GM10266 (cell line): Measurements from ENCODE around the gene ASB7.

ENCODE experiments used
- DNase-seq: peaks from one replicate; pipeline ENCODE4 v3.0.0; 2012; ENCODE audit errors: extremely low spot score
- TF ChIP-seq, protein P1 (sequence below): IDR thresholded peaks from 2 replicates; pipeline ENCODE4 v1.5.1; 2012; ENCODE audit warnings: mild to moderate bottlenecking, low read depth; ENCODE audit not compliant: control insufficient read depth, insufficient read depth; ENCODE audit errors: missing control alignments

ASB7 gene

DNA sequence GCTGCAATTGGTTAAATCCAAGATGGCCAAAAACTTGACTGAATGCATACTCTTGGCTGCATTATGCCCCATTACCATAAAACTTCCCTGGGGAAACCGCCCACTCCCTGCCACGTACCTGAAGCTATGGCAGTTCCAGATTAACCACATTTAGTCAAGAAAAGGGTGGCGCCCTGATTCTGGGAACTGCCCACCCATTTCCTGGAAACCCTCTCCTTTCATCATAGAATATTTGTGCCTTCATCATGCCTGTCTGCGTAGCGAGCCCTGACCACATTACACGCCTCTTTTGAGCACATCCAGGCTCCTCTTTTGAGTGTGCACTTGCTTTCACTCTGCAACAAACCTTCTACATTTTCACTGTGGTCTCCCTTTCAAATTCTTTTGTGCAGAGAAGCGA, 5.6 kb upstream of the ASB7 start:
- TF ChIP-seq, protein P1, sequence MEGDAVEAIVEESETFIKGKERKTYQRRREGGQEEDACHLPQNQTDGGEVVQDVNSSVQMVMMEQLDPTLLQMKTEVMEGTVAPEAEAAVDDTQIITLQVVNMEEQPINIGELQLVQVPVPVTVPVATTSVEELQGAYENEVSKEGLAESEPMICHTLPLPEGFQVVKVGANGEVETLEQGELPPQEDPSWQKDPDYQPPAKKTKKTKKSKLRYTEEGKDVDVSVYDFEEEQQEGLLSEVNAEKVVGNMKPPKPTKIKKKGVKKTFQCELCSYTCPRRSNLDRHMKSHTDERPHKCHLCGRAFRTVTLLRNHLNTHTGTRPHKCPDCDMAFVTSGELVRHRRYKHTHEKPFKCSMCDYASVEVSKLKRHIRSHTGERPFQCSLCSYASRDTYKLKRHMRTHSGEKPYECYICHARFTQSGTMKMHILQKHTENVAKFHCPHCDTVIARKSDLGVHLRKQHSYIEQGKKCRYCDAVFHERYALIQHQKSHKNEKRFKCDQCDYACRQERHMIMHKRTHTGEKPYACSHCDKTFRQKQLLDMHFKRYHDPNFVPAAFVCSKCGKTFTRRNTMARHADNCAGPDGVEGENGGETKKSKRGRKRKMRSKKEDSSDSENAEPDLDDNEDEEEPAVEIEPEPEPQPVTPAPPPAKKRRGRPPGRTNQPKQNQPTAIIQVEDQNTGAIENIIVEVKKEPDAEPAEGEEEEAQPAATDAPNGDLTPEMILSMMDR = no peak
- DNase-seq = peak; percentile 47

DNA sequence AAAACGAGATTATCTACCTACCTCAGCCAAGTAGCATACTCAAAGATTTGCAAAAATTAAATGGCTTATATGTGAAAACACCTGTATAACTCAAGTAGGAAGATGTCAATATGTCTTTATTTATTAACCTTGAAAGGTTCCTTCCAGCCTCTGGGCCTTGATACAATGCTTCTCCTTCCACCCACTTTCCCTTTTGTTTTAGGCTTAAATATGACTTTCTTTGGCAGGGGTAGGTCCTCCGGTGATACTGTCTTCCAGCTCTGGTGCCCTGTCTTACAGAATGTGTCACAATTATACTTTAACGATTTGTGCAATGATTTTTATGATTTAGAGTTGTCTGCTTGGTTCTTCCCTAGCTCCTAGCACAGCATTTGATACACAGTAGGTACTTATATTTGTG, 4.5 kb upstream of the ASB7 start:
- DNase-seq = no peak
- TF ChIP-seq, protein P1 = no peak

GRCh38 chr15:100598655-100599054, 3.7 kb upstream of the ASB7 start:
- DNase-seq = no peak
- TF ChIP-seq, protein P1 = no peak

DNA sequence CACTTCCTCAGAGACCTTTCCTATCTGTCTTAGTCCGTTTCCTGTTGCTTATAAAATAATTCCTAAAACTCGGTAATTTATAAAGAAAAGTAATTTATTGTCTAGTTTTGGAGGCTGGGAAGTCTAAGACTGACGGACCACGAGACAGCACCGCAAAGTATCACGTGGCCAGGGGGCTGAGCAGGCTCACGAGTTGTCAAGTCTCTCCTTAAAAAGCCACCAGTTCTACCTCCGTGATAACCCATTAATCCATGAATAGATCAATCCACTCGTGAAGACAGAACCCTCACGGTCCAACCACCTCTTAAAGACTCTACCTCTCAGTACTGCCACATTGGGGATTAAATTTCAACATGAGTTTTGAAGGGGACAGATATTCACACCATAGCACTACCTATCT, 1.2 kb upstream of the ASB7 start:
- TF ChIP-seq, protein P1 = no peak
- DNase-seq = no peak

DNA sequence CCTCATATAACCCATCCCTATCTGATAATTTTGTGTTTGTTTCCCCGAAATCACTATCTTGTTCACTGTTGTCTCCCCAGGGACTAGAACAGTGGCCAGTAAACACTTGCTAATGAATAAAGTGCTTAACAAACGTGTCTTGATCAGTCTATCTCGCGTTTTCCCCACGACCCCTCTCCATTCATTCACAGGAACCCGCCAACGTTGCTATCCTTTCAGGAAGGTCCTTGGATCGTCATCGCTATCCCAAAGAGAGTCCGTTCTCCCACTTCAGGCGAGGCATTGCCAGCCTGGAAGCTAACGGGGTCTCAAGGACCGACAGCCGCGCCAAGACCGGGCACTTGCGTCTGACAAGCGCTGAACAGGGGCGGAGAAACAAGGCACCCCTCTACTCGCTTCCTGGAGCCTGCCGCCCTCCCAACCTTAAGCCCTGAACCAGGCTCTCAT, 749 bp upstream of the ASB7 start:
- TF ChIP-seq, protein P1 = no peak
- DNase-seq = no peak

DNA sequence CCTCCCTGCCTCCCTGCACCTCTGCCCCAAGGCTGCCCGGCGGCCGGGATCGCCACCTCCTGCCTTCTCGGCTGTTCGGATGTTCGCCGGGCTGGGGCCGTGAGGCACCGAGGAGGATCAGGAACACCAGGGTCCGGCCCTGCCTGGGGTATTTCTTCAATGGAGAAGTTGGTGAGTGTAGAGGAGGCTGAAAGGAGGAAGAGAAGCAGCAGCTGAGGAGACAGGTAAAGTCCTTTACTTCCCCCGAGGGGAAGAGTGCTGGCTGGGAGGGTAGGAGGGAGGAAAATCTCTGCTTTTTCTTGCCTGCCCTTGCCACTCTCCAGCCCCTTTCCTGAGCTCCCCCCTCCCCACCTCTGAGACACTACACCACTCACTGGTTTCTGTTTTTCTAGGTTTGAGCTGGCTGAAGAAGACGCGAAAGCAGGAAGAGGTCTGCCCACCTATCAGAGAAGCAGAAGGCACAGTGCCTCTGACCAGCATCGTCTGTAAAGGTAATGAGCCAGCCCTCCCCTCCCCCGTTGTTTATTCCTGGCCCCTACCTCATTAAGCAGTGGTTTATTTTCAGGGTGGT, 519 bp downstream of the ASB7 start:
- peak; percentile 32 for DNase-seq
- TF ChIP-seq, protein P1 = no peak

- TF ChIP-seq, protein P1 = no peak
- no peak for DNase-seq
Observed at GRCh38 chr15:100612539-100612938, 10.2 kb downstream of the ASB7 start.
